AG08396 (cell line): Measurements from ENCODE around the gene IL10.
"Not testable (repeated sequence)": the region's sequence is repeated elsewhere in the genome, so short reads cannot be mapped to it uniquely, and the experiment has no call there.

Experiments
- DNase-seq: peaks from one replicate; pipeline ENCODE4 v3.0.0; 2012; ENCODE audit warnings: low spot score, mixed read lengths

Gene IL10

GRCh38 chr1:206793620-206794019 lies 21.3 kb upstream of the IL10 start:
- no peak for DNase-seq

GRCh38 chr1:206792939-206793607 lies 20.8 kb upstream of the IL10 start:
- DNase-seq: no peak

- no peak for DNase-seq
Measured at GRCh38 chr1:206790502-206791250, 18.4 kb upstream of the IL10 start.

- no peak for DNase-seq
Measured at GRCh38 chr1:206788487-206789050, 16.3 kb upstream of the IL10 start.

- no peak for DNase-seq
Measured at GRCh38 chr1:206787891-206788290, 15.6 kb upstream of the IL10 start.

- no peak for DNase-seq
Measured at GRCh38 chr1:206786212-206786886, 14.1 kb upstream of the IL10 start.

- no peak for DNase-seq
Measured at GRCh38 chr1:206785182-206785765, 13.0 kb upstream of the IL10 start.

- DNase-seq: no peak
Measured at GRCh38 chr1:206784471-206784903, 12.2 kb upstream of the IL10 start.

GRCh38 chr1:206783506-206783905 lies 11.2 kb upstream of the IL10 start:
- no peak for DNase-seq

GRCh38 chr1:206782448-206782847 lies 10.2 kb upstream of the IL10 start:
- DNase-seq: no peak

- DNase-seq: no peak
Measured at GRCh38 chr1:206779638-206780037, 7.3 kb upstream of the IL10 start.

GRCh38 chr1:206778911-206779310 lies 6.6 kb upstream of the IL10 start:
- not testable (repeated sequence) for DNase-seq

GRCh38 chr1:206778031-206778430 lies 5.7 kb upstream of the IL10 start:
- DNase-seq: no peak

GRCh38 chr1:206776229-206776628 lies 3.9 kb upstream of the IL10 start:
- no peak for DNase-seq

- DNase-seq: no peak
Measured at GRCh38 chr1:206774093-206774492, 1.8 kb upstream of the IL10 start.

- no peak for DNase-seq
Measured at GRCh38 chr1:206771338-206771692, 979 bp downstream of the IL10 start.

- DNase-seq: no peak
Measured at GRCh38 chr1:206770531-206771337, 1.6 kb downstream of the IL10 start, which contains the start of gene IL19. IL19 (plus strand) TSS chr1:206770773; CDS start chr1:206836663, 65,890 bp downstream.

GRCh38 chr1:206769304-206769731 lies 3.0 kb downstream of the IL10 start:
- no peak for DNase-seq

GRCh38 chr1:206768472-206769303 lies 3.6 kb downstream of the IL10 start:
- no peak for DNase-seq

GRCh38 chr1:206766251-206766856 lies 5.9 kb downstream of the IL10 start:
- DNase-seq: peak; percentile 82
